ENCODE data around the gene RNU6-9. TPM values are rescaled to one million over a fixed set of nuclear protein-coding genes. Genes with fewer than 3 reads are reported as not detected.

RNU6-9 gene
- total RNA-seq, 1 donor from 2014 or later, result not detected

DNA sequence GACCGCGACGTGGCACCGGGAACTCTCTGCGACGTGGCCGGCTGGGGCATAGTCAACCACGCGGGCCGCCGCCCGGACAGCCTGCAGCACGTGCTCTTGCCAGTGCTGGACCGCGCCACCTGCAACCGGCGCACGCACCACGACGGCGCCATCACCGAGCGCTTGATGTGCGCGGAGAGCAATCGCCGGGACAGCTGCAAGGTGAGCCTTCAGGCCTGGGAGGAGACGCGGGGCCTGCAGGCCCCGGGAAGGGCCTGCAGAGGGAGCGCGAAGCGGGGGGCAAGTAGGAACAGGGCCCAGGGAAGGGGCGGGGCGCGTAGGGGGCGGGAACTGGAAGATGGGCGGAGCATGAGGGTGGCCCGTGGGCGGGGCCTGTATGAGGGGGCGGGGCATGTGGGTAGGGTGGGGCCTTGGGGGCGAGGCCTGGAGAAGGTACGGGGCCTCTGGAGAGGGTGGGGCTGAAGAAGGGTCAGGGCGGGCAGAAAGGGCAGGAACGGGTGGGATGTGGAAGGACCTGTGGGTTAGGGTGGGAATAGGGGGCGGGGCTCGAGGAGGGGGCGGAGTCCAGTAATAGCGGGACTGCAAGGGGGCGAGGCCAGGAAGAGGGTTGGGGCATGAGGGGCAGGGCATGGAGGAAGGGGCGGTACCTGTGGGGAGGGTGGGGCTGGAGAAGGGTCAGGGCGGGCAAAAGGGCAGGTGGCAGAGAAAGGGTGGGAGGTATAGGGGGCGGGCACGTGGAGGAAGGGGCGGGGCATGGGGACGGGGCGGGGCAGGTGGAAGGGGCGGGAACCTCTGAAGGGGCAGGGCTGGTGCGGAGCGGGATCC, 31.3 kb upstream of the RNU6-9 start:
- intact Hi-C loops (cut with micrococcal nuclease), result loop anchor here (1.0 to 2.0 kb wide), 12 partner anchors 11 to 387 kb away; partner anchors contain the start of genes ARHGAP45, MED16, MIDN and PTBP1

DNA sequence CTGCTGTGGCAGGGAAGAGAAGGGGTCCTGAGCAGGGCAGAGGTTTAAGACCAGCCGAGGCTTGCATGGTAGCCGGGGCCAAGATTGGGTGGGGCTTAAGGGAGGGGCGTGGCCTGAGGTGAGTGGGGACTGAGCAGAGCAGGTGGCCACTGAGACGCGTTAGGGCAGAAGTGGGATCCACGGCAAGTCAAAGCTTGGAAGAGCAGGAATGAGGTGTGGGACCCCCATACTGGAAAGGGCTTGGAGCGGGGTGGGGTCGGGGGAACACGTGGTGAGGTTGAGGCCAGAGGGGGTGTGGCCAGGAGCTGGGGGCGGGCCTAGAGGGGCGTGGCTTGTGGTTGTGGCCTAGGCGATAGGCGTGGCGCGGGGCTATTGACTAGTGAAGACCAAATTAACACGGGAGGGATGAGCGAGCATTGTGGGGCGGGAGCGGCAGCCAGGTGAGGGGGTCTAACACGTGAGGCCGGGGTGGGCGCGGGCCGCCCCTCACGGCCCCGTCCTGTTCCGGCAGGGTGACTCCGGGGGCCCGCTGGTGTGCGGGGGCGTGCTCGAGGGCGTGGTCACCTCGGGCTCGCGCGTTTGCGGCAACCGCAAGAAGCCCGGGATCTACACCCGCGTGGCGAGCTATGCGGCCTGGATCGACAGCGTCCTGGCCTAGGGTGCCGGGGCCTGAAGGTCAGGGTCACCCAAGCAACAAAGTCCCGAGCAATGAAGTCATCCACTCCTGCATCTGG, 30.5 kb upstream of the RNU6-9 start:
- intact Hi-C loops (cut with micrococcal nuclease), result loop anchor here (1.0 to 2.0 kb wide), 12 partner anchors 11 to 386 kb away; partner anchors contain the start of genes ARHGAP45, MED16, MIDN and PTBP1

DNA sequence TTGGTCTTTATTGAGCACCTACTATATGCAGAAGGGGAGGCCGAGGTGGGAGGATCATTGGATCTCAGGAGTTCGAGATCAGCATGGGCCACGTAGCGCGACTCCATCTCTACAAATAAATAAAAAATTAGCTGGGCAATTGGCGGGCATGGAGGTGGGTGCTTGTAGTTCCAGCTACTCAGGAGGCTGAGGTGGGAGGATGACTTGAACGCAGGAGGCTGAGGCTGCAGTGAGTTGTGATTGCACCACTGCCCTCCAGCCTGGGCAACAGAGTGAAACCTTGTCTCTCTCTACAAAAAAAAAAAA, 30.0 kb upstream of the RNU6-9 start:
- intact Hi-C loops (cut with micrococcal nuclease), result loop anchor here (2.0 kb wide), 6 partner anchors 46 to 386 kb away; partner anchors contain the start of genes ARHGAP45, MIDN and PTBP1

DNA sequence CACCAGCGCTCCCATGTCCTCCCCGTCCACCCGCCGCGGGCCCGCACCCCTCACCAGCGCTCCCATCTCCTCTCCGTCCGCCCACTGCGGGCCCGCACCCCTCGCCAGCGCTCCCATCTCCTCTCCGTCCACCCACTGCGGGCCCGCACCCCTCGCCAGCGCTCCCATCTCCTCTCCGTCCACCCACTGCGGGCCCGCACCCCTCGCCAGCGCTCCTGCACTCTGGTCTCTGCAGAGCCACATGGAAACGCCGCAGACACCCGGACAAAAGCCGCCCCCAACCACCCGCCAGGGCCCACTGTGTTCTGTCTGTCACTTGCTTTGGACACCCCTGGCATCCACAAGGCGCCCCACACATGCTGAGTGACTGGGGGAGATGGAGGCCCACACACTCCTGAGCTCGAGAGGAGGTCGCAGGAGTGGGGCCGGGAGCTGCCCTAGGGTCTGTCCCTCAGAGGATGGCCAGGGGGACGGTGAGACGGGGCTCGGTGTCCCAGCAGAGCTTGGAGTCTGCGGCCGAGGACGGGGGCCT, 26.4 kb upstream of the RNU6-9 start:
- intact Hi-C loops (cut with micrococcal nuclease), result no loop called here

DNA sequence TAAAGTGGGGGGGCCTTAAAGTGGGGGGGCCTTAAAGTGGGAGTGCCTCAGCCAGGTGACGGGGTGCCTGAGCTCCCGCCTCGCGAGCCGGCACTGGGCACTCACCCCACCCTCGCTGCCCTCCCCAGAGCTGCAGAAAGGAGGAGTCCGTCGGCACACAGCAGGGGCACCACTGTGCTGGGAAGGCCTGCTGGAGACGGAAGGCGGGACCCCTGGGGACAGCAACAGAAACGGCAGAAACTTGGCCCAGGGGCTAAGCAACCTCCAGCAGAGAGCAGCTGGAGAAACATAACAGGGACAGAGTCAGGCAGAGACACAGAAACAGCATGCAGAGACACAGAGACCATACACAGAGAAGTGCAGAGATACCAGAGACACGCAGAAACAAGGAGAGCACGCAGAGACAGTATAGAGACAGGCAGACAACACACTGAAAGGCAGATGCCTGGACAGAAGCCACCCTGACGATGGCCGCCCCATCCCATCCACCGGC, 25.9 kb upstream of the RNU6-9 start:
- intact Hi-C loops (cut with micrococcal nuclease), result no loop called here

DNA sequence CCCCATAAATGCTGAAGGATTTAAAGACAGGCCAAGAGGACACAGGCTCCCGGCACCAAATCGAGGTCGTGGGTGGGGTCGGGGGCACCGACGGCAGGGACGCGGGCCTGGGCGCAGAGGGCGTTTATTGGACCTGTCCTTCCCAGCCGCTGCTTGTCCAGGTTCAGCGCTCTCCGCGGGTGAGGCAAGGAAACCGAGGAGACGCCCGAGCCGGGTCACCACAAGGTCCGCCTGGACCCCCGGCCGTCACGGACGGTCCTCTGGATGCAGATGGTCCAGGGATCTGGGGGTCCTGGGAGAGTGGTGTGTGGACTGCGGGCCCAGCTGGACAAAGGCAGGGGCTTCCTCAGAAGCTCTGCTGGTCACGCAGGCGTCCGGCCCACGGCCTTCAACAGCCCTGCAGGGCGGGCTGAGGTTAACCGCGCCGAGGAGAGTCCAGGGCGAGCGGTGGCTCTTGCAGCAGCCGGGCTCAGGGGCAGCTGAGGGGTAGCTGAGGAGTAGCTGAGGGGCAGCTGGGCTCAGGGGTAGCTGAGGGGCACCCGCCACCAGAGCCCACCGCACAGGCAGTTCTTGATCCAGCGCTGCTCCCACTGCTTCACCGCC, 25.3 kb upstream of the RNU6-9 start:
- intact Hi-C loops (cut with micrococcal nuclease), result no loop called here

DNA sequence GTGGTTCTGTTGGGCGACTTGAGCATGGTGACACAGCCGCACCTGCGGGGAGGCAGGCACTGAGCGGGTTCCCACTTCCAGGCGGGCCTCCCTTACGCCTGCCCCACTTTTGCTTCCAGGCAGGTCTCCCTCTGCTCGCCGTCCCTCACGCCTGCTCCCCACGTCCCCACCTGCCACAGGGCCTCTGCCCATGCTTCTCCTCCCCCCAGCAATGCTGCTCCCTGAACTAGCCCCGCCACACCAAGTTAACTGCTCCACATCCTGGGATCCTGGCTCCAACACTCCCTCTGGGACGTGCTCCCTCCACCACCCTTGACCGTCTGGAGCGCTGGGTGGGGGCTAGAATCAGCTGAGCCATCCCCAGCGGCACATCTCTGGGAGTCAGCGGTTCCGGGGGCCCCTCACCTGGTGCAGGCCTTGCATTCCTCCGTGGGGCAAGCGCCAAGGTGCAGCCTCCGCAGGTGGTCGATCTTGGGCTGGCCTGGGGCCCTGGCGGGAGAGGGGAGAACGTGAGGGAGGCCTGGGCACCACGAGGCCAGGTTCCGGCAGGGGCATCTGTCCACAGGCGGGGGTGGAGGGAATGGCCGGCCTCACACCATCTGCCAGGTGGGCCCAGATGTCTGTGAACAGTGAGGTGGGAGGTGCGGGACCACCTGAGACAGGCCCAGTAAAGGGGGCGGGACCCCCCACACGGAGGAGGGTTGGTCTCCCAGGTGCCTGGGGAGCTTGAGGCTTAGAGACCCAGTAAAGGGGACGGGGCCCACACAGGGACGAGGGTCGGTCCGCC, 24.6 kb upstream of the RNU6-9 start:
- intact Hi-C loops (cut with micrococcal nuclease), result no loop called here

DNA sequence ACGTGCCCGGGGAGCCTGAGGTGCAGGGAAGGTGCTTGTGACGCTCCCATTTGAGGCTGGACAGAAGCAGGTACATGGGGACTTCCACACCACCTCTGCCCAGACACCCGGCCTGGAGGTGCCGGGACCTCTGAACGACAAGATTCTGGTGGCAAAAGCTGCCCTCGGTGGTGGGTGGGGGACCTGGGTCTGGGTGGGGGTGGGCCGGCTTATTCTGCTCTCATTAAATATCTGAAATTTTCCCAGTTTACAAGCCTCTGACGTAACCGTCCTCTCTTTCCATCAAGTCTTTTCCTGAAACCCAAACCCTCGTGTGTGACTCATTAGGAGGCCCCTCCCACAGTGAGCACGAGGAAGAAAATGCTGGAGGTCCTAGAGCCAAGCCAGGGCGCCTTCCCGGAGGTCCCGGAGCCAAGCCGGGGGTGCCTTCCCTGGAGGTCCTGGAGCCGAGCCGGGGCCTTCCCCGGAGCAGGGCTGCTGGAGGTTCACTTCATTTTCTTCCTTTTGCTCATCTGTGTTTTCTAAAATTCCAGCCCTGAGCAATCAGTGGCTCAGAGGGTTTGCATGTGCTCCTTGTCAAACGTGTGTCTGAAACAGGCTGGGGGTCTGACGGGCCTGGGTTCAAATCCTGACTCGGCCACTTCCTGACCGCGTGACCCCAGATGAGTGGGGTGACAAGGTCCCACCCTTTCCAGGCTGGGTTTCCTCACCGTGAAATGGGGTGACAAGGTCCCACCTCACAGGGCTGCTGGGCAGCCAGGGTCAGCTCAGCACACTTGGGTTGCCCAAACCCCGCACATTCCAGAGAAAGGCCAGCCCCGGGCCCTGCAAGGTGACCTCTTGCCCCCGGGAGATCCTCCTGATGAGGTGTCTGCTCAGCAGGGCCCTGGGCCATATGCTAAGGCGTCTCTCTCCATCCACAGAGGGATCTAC, 23.8 kb upstream of the RNU6-9 start:
- intact Hi-C loops (cut with micrococcal nuclease), result no loop called here

DNA sequence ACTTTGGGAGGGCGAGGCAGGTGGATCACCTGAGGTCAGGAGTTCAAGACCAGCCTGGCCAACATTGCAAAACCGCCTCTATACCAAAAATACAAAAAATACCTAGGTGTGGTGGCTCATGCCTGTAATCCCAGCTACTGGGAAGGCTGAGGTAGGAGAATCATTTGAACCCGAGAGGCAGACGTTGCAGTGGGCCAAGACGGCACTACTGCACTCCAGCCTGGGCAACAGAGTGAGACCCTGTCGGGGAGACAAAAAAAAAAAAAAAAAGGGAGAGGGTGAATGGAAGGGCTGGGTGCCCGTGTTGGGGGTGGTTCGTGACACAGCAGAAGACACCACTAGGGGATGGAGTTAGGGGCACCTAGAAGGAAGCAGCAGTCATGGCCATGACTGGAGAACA, 23.0 kb upstream of the RNU6-9 start:
- intact Hi-C loops (cut with micrococcal nuclease), result no loop called here

DNA sequence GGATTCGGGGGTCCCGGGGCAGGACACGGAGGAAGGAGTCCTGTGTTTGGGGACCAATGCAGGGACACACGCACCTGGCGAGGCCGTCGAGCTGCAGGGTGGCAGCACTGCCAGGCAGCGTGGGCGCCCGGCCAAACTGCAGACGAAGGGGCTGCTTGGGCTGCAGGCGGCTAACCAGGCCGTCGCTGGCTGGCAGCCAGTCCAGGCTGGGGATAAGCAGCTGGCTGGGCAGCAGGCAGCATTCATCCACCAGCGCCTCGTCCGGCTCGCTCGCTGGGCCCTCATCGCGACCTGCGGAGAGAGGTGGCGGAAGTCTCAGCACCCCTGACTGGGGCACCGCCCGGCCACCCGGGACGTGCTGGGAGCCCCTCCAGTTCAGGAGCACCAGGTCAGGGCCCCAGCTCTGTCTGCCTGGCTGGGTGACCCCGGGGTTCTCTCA, 22.3 kb upstream of the RNU6-9 start:
- intact Hi-C loops (cut with micrococcal nuclease), result no loop called here

DNA sequence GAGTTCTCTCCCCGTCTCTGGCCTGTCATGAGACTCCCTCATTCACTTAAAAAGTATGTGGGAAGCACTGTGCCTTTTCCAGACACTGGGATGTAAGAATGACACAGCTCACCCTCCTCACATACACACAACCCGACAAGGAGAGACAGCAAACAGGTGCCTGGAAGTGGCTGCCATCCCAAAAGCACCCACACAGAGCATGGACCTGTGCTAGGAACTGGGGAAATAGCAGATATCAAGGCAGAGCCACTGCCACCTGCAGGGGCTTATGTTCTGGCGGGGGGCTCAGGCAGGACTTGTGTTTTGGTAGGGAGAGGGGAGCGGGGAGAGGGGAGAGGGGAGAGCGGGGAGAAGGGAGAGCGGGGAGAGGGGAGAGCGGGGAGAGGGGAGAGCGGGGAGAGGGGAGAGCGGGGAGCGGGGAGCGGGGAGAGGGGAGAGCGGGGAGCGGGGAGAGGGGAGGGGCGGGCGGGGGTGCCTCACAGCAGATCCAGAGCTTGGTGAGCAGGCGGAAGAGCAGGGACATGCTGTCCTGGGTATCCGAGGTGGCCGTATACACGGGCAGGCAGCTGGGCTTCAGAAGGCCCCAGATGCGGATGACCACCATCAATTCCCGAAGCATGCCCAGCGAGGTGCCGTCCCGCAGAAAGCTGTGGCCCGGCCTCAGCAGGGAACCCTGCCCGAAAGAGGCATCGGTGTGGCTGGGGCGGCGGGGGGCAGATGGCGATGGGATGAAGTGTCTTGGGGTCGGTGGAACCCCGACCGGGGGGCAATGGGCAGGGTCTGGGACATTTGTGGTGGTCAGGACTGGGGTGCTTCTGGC, 21.6 kb upstream of the RNU6-9 start:
- intact Hi-C loops (cut with micrococcal nuclease), result loop anchor here (1.0 to 2.0 kb wide), 2 partner anchors 191 to 397 kb away; partner anchors contain the start of gene CIRBP

DNA sequence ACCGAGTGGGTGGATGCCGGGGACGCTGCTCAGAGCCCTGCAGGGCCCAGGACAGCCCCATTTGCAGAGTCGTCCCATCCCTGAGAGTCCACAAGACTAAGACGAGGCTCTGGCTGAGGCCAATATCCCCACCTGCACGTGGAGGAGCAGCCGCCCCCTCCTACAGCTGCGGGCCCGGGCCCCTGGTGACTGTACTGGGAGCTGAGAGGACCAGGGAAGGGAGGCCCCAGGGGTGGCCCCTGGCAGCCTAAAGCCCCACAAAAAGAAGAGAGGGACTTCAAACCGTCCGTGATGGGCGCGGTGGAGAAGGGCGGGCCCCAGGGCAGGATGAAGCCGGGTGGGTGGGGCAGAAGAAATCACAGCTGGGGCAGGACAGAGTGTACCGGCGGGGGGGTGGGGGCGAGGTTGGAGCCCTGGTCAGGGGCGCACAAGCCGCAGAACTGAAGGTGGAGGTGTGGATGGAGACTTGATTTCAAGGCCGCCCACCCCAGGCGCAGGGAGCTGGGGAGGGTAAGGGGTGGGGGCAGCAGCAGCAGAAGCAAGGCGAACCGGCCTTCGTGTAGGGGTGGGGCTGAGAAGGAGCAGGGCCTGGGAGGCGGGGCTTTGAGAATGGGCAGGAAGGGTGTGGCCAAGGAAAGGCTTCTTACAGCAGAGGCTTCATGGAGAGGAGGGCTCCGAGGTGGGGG, 20.9 kb upstream of the RNU6-9 start:
- intact Hi-C loops (cut with micrococcal nuclease), result loop anchor here (1.0 to 2.0 kb wide), 2 partner anchors 192 to 396 kb away; partner anchors contain the start of gene CIRBP

DNA sequence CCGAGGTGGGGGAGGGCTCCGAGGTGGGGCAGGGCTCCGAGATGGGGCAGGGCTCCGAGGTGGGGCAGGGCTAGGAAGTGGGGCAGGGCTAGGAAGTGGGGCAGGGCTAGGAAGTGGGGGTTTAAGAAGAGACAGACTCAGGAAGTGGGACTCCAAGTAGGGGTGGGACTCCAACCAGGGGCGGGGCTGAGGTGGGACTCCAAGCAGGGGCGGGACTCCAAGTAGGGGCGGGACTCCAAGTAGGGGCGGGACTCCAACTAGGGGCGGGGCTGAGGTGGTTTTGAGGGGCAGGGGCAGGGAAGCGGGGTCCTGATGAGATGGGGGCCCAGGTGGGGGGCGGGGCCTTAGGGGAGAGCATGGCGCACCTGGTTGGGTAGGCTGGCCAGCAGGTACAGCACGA, 20.2 kb upstream of the RNU6-9 start:
- intact Hi-C loops (cut with micrococcal nuclease), result loop anchor here (1.0 to 2.0 kb wide), 6 partner anchors 11 to 396 kb away; partner anchors contain the start of genes CIRBP, MED16, R3HDM4 and RNU6-9

DNA sequence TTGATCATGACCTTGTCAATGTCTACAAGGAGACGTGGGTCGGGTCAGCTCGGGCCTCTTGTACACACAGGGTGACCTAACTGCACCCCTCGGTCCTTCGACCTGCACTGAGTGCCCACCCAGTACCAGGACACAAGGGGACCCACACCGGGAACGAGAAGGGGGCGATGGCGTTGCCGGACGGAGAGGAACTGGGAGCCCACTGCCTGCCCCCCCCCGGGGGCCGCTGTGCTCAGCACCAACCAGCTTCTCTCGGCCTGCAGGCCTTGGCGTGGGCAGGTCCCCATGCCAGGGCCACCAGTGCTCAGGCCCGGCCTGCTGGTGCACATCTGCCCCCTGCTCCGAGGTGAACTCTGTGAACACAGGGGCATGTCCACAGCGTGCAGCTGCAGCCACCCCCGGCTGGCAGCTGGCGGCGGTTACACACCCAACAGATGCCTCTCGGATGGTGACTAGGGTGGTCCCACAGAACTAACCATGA, 19.7 kb upstream of the RNU6-9 start:
- intact Hi-C loops (cut with micrococcal nuclease), result loop anchor here (1.0 to 2.0 kb wide), 6 partner anchors 11 to 395 kb away; partner anchors contain the start of genes CIRBP, MED16, R3HDM4 and RNU6-9

DNA sequence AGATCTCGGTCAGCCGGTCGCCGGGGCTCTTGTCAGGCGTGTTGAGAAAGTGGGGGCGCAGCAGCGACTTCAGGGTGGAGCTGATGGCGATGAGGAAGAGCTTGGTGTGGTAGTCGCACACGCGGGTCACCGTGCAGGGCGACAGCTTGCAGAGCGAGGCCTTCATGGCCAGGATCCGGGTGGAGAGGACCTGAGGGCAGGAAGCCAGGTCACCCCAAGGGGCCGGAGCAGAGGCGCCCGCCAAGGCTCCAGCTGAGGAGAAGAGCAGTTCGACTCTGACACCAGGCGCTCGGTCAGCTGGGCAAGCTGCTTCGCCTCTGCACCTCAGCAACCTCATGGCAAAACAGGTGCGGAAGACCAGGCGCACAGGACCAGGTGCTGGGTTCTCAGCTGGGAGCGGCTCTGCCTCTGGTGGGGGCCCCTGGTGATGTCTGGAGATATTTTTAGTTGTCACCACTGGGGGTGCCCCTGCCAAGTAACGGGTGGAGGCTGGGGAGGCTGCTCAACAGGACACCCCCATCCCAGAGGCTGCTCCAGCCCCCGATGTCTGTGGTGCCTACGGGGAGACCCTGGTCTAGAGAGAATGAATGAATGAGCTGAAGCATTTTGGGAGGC, 17.9 kb upstream of the RNU6-9 start:
- intact Hi-C loops (cut with micrococcal nuclease), result no loop called here

DNA sequence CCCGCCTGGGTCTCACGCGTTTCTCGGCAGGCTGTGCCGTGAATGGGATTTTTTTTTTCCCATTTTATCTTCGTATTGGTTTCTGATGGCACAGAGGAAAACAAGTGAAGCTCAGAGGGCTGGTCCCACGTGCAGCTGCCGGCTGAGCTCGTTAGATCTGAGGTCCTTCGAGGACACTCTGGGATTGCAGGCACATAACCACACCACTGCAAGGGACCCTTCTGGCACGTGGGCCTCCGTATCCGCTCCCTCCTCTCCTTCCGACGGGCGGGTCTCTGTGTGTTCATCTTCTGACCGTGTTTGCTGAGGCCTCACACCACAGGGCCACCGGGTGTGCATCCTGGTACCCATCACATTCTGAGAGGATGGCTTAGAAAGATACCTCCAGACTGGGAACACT, 17.2 kb upstream of the RNU6-9 start:
- intact Hi-C loops (cut with micrococcal nuclease), result no loop called here

DNA sequence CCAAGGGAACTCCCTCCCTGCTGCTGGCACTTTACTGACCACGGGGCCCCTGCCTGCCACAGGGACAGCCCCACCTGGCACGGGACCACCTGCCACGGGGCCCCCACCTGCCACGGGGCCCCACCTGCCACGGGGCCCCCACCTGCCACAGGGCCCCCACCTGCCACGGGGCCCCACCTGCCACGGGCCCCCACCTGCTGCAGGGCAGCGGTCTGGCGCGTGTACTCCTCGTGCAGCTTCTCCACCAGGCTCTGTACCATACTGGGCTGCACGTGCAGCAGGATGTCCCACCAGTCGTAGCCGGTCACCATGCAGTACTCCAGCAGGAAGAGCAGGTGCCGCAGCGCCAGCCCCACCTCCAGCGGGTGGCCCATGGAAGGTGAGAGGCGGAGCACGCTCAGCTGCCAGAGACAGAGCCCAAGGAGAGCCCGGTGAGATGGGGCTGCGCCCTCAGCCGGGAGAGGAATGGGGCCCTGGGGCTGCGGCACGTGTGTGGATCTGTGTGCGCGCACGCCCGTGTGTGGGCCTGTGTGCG, 16.4 kb upstream of the RNU6-9 start:
- intact Hi-C loops (cut with micrococcal nuclease), result no loop called here

Measured in T-helper 1 cell treated with Interleukin-12 subunit alpha and Interleukin-12 subunit beta and Interleukin-4 antibody, amounts not matched to agents 30 ng/mL and 1 ng/mL, for 36 hours (primary cell).